HG02885 (cell line): ENCODE measurements around the gene FYTTD1.
"Not testable (repeated sequence)": the region's sequence is repeated elsewhere in the genome, so short reads cannot be mapped to it uniquely, and the experiment has no call there.

Source experiments
- ATAC-seq: cut with Tn5 transposase; IDR thresholded peaks from one replicate; pipeline ENCODE4 v1.9.1; 2021; ENCODE audit warnings: mild to moderate bottlenecking; ENCODE audit not compliant: unreplicated experiment, poor library complexity

The FYTTD1 gene, protein sequence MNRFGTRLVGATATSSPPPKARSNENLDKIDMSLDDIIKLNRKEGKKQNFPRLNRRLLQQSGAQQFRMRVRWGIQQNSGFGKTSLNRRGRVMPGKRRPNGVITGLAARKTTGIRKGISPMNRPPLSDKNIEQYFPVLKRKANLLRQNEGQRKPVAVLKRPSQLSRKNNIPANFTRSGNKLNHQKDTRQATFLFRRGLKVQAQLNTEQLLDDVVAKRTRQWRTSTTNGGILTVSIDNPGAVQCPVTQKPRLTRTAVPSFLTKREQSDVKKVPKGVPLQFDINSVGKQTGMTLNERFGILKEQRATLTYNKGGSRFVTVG

DNA sequence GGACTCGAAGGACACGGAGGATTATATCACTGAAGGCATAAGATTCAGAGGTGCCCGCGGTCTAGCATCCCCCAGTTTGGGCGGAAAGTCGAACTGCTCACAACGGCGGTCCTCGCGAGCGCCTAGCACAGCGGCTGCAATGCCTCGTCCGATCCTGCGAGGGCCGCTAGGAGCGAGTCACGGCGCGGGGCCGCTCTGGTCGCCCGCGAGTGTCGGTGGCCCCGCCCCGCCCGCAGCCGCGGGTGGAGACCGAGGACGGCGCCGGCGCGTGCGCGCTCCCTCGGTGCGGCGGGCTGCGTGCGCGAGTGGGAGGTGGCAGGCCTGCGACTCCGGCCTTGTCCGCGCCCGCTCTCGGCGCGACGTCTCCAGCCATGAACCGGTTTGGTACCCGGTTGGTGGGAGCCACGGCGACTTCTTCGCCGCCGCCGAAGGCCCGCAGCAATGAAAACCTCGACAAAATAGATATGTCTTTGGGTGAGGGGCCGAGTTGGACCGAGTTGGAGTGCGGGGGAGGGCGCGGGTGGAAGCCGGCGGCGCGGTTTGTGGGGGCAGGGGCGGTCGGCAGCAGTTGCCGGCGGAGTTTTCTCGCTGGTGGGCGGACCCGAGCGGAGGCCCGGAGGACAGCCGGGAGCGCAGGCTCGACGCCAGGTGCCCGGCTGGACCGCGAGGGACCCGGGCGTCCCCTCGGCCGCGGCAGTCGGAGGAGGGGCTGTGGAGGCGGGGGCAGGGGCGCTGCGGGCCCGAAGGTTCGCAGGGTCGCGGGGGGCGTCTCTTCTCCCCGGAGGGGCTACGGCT, at the start of gene FYTTD1:
FYTTD1 (plus strand) TSS at position 283 of the 795 bp plus-strand sequence; CDS start at position 372, 89 bp downstream.
- peak; percentile 79 for ATAC-seq

DNA sequence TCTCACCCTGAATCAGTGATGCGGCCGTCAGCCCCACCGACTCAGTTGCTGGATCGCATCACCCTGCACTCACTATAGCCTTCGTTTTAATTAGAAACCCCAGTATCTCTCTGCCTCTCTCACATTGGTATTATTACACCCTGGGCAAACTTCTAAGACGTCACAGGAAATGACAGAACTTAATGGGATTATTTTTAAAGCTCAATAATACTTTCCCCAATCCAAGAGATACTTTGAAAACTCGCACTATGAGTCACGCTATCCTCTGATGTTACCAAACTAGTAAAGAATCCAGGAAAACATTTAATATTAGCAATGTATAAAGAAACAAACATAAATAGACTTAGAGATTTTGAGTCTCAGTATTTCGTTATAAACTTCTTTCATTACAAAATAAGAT, 49.6 kb upstream of the FYTTD1 start:
- ATAC-seq: no peak

DNA sequence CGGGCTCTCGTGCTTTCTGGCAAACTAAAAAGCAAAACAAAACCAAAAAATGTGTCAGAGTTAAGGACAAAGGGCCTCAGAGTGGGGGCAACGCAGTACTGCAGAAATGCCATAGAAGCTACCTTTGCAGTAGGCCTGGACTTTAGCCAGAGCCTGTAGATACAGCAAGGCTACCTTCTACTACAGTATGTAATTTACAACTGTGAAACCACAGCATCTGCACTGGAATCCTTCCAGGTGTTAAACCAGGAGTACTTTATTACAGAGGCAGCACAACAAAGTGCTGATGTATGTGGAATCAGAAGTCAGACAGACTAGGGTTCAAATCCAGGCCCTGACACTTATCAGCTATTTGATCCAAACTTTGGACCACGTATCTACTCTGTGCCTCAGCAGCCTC, 47.8 kb upstream of the FYTTD1 start:
- ATAC-seq: no peak

DNA sequence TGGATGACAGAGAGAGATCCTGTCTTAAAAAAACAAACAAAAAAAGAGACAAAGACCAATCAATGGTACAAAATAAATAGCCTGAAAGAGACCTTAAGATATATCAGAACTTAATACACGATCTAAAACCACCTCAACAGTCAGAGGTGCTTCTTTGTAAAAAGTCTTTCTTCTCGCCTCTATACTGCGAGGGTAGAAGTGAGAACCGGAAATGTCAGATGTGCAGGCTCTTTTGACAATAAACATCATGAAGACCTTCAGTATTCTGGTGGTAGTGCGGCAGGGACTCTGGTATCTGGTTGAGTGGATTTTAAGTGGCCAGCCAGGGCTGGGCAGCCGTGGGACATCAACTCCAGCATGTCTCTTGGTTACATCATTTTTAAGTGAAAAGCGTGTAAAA, 43.0 kb upstream of the FYTTD1 start:
- ATAC-seq: no peak

DNA sequence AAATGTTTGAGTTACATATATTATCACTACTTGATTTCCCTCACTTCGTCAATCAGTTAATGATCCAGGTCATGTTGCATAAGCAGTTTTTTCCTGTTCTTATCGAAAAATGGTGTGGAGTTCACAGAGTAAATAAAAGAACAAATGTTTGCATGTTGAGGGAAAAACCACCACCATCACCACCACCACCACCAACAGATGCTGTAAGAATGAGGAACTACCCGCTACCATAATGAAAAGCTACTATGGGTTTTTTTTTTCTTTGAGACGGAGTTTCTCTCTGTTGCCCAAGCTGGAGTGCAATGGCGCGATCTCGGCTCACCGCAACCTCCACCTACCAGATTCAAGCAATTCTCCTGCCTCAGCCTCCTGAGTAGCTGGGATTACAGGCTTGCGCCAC, 40.5 kb upstream of the FYTTD1 start:
- ATAC-seq: no peak

DNA sequence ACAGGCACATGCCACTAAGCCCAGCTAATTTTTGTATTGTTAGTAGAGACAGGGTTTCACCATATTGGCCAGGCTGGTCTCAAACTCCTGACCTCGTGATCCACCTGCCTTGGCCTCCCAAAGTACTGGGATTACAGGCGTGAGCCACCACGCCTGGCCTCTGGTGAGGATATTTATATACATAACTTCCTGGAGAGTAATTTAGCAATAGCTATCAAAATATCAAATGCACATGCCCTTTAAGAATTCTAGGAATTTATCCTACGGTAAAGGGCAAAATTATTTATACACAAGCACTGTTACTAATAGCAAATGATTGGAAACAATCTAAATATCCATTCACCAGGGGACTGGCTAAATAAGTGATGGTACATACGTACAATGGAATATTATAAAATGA, 38.7 kb upstream of the FYTTD1 start:
- not testable (repeated sequence) for ATAC-seq

DNA sequence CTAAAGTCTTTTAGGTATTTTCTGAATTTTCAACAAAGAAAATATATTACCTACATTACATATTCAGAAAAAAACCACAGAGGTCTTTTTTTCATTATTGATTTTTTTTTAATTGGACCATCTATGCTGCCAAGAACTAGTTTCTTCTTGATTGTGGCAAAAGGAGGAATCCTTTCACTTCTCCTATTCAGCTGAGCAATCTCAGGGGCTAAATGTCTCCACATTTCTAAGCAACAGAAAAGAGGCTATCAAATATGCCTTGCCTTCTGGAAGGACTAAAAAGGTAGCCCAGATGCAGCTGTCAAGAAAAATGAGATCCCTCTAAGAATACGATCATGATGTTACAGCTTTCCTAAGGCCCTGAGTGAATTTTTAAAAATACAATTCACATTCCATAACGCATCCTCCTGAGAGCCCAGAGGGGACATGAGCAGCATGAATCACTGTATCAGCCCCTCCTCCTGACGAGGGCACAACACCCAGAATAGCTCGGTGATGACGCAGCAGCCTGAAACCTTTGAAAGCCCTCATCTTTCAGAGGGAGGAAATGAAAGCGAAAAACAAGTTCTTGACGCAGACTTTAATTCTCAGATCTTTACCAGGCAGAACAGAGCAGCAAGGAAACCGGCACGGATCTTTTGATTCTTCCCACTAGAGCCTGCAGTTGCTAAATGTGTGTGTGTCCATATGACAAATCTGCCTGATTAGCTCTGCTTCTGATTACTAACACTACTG, 37.5 kb upstream of the FYTTD1 start:
- ATAC-seq: peak; percentile 92

DNA sequence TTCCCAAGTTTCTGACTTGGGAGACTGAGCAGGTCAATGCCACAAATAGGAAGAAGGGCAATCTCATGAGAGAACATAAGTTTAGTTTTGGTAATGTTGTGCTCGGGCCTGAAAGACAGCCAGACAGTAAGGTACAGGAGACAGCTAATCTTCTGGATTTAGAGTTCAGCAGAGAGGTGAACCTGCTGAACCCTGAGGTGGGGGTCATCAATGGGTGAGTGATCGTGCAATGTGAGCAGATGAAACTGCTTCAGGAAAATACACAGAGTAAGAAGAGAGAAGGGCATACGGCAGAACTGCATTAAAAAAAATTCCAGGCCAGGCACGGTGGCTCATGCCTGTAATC, 36.2 kb upstream of the FYTTD1 start:
- ATAC-seq: no peak

DNA sequence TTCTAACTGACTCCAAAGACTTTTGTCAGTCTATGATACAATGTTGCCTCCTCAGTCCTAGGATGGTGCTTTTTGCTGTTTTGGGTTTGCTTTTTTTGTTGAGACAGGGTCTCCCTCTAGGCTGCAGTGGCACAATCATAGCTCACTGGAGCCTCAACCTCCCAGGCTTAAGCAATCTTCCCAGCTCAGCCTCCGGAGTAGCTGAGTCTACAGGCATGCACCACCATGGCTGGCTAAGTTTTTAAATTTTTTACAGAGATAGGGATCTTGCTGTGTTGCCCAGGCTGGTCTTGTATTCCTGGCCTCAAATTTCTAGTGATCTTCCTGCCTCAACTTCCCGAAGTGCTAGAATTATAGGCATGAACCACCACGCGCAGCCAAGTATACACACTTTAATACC, 35.4 kb upstream of the FYTTD1 start:
- ATAC-seq: no peak

DNA sequence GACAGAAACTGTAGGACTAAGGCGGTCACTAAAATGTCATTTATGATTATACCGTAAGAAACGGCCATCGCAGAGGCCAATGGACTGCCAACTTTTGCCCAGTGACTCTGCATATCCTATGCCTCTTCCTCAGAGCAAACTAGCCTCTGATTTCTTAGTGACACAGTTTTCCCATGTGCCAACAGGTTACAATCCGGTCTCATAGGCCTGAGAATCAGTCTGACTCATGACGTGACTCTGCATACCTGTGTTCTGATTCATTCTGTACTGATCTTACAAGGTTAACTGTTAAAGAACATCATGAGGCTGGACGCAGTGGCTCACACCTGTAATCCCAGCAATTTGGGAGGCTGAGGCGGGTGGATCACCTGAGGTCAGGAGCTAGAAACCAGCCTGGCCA, 30.8 kb upstream of the FYTTD1 start:
- ATAC-seq: no peak

DNA sequence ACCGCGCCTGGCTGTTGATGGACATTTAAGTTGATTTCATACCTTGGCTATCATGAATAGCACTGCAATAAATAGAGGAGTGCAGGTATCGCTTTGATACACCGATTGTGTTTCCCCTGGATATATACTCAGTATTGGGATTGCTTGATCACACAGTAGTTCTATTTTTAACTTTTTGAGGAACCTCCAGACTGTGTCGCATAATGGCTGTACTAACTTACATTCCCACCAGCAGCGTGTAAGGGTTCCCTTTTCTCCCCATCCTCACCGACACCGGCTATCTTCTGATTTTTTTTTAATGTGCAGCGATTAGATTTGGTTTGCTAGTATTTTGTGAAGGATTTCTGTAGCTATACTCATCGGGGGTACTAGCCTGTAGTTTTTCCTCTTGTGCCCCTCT, 29.0 kb upstream of the FYTTD1 start:
- no peak for ATAC-seq

DNA sequence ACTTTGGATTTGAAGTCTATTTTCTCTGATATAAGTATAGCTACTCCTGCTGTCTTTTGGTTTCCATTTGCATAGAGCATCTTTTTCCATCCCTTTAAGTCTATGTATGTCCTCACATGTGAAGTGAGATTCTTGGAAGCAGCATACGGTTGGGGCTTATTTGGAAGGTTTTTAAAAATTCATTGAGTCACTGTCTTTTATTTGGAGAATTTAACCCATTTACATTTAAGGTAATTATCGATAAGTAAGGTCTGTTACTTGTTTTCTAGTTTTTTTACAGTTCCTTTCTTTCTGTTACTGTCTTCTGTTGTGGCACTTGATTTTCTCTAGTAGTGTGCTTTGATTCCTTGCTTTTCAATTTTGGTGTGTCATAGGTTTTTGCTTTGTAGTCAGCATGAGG, 26.9 kb upstream of the FYTTD1 start:
- no peak for ATAC-seq

DNA sequence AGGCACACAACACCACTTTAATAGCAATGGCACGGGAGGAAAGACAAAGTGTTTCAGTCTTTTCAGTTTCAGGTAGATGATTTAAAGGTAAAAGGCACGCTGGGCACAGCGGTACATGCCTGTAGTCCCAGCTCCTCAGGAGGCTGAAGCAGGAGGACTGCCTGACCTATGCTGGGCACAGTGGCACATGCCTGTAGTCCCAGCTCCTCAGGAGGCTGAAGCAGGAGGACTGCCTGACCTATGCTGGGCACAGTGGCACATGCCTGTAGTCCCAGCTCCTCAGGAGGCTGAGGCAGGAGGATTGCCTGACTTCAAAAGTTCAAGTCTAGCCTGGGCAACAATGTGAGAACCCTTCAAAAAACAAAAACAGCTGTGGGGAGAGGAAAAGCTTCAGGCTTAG, 21.8 kb upstream of the FYTTD1 start:
- not testable (repeated sequence) for ATAC-seq

DNA sequence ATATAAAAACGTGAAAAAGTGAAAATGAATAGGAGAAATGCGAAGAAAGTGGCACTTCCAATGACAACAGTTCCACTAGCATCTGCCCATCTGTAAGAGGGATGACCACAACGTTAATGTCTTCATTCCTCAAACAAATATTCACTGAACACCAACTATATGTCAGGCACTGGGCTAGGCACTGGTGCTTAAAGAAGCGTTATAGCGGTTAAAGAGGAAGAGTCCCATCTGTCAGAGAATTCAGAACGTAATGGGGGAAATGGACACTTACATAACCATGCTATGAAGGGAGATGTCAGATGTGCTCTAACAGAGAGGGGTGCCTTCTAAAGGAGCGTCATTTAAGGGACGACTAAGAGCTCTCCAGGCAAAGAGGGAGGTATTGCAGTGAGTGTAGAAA, 21.2 kb upstream of the FYTTD1 start:
- ATAC-seq: no peak

DNA sequence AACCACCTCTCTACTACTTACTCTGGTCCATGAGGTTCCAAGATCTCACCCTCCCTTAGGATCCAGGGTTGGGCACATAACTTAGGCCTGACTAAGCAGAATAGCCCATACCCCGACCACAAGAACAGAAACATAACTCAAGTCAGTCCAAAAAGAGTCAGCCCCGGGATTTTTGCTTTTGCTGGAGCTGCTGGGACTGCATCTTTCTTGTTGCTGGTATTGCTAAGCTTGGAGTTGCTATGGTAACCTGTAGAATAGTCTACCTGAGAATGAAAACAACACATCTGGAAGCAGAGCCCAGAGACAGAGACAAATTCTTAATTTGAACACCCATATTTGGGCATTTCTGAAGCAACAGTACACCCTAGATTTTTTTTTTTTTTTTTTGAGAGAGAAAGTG, 19.5 kb upstream of the FYTTD1 start:
- no peak for ATAC-seq

DNA sequence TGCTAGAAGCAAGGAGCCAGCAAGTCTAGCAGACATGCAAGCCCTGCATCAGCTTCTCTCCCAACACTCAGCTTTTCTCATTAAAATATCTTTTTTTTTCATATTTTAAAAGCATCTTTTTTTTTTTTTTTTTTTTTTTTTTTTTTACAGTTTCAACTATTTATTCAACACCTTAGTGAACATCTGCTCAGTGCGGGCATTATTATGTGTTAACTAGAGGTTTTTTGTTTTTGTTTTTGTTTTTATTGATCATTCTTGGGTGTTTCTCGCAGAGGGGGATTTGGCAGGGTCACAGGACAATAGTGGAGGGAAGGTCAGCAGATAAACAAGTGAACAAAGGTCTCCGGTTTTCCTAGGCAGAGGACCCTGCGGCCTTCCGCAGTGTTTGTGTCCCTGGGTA, 18.9 kb upstream of the FYTTD1 start:
- ATAC-seq: not testable (repeated sequence)

DNA sequence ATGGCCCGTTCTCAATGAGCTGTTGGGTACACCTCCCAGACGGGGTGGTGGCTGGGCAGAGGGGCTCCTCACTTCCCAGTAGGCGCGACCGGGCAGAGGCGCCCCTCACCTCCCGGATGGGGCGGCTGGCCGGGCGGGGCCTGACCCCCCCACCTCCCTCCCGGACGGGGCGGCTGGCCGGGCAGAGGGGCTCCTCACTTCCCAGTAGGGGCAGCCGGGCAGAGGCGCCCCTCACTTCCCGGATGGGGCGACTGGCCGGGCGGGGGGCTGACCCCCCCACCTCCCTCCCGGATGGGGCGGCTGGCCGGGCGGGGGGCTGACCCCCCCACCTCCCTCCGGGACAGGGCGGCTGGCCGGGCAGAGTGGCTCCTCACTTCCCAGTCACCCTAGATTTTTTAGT, 18.2 kb upstream of the FYTTD1 start:
- ATAC-seq: not testable (repeated sequence)

DNA sequence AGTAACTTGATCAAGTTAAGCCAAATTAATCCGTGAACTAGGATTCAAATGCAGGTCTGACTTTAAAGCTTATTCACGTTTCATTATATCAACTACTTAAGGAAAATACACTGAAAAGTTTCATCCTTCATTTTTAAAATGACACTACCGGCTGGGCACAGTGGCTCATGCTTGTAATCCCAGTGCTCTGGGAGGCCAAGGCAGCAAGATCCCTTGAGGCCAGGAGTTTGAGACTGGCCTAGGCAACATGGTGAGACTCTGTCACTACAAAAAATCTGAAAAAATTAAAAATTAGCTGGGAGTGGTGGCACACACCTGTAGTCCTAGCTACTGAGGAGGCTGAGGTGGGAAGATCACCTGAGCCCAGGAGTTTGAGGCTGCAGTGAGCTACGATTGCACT, 16.6 kb upstream of the FYTTD1 start:
- no peak for ATAC-seq

DNA sequence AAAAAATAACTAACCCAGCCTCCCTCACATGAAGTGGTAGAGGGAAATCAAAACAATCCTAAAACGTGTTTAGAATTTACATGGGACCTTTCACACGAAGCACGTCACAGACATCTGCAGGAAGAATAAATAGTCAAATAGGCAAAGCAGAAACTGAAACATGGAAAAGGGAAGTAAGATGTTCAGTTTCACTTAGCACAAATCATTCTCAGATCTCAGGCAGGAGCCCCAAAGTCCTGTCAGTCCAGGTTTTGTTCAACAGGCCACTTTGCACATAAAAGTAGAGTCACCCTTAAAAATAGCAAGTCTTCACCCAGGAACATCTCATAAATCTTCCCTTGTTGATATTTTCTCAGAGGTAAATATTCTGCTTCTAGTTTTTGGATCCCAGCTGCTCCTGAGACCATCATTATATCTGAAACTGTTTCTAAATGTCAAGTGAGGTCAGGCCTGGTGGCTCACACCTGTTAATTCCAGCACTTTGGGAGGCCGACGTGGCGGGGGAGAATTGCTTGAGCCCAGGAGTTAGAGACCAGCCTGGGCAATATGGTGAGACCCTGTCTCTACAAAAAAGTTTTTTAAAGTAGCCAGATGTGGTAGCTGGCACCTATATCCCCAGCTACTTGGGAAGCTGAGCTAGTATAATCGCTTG, 14.9 kb upstream of the FYTTD1 start:
- ATAC-seq: peak; percentile 41

DNA sequence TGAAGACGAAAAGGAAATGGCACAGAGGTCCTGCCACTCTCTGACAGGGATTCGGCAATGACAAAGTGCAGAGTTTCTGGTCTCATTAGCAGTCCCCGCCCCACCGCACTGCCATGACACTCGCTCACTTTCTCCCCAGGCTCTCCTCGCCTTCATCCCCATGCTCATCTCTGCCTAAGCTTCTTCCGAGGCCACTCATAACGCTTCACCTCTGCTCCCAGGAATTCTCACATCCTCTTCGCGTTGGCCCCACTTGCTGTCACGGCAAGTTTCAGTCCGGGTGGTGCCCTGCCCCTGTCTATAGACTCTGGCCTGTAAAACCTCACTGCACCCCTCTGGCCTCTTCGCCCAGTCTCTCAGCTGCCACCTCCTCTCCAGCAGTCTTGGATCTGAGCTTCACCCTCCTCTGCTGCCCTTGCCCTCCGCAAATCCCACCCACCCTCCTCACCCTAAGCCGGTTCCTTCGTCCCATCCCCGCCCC, 13.6 kb upstream of the FYTTD1 start:
- ATAC-seq: no peak
